Measurements from ENCODE around the gene MTHFD2L.

GRCh38 chr4:74205559-74205958, 47.6 kb downstream of the MTHFD2L start:
- TF ChIP-seq, protein P1, sequence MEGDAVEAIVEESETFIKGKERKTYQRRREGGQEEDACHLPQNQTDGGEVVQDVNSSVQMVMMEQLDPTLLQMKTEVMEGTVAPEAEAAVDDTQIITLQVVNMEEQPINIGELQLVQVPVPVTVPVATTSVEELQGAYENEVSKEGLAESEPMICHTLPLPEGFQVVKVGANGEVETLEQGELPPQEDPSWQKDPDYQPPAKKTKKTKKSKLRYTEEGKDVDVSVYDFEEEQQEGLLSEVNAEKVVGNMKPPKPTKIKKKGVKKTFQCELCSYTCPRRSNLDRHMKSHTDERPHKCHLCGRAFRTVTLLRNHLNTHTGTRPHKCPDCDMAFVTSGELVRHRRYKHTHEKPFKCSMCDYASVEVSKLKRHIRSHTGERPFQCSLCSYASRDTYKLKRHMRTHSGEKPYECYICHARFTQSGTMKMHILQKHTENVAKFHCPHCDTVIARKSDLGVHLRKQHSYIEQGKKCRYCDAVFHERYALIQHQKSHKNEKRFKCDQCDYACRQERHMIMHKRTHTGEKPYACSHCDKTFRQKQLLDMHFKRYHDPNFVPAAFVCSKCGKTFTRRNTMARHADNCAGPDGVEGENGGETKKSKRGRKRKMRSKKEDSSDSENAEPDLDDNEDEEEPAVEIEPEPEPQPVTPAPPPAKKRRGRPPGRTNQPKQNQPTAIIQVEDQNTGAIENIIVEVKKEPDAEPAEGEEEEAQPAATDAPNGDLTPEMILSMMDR (IDR thresholded peaks at IDR 0.05), result no peak
- TF ChIP-seq POLR2A (IDR thresholded peaks at IDR 0.05) (no peak), EP300 (IDR thresholded peaks at IDR 0.05) (no peak), POLR2AphosphoS5 (IDR thresholded peaks at IDR 0.05) (no peak)
